ENCODE data around the gene RPN2.

DNA sequence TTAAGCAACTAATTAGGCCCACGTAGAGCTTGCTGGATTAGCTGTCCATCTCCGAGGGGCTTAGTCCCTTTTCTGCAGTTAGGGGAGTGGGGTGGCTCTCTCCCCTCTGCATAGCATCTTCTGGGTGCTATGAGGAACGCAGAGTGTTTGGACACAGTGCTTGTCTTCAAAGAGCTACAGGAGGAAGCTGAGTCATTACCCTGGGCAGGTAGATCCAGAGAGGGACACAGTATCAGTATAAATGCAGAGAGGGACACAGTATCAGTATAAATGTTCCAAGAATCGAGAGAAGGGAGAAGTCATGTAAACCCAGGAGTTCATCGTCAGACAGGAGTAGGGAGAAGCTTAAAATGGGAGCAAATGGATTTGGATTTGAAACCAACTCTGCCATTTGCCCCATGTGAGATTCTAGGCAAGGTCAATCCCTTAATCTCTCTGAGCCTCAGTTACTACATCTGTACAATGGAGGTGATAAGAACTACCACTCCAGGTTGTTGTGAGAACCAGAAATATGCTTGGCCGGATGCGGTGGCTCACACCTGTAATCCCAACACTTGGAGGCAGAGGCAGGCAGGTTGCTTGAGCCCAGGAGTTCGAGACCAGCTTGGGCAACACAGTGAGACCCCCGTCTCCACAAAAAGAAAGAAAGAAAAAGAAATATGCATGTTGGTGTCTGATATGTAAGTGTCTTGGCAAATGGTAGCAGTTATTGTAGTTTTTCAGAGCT is 88.0 kb downstream of the RPN2 start:
- no peak for TF ChIP-seq CTCF (conservative IDR thresholded peaks at IDR 0.05; ENCODE audit: low read depth, low read length)
- no peak for TF ChIP-seq EZH2 (IDR thresholded peaks at IDR 0.05; ENCODE audit: borderline replicate concordance, low read depth, low read length, poor library complexity, severe bottlenecking)
